Measurements from ENCODE around the gene SMLR1. TPM values are rescaled to one million over a fixed set of nuclear protein-coding genes. Genes with fewer than 3 reads are reported as not detected.

SMLR1 gene
- total RNA-seq, 1 experiment from 2014 or later = not detected

- no peaks in the 10 kb centered on the region for H3K79me2 ChIP-seq (ENCODE audit: low read length)
Observed at GRCh38 chr6:130833569-130833968, 6.4 kb downstream of the SMLR1 start.

GRCh38 chr6:130834482-130835251 is 7.5 kb downstream of the SMLR1 start:
- TF ChIP-seq EZH2phosphoT487 (IDR thresholded peaks at IDR 0.05; ENCODE audit: borderline replicate concordance, low read length) (no peak), EZH2 (IDR thresholded peaks at IDR 0.05; ENCODE audit: low read length, unreplicated experiment) (no peak), CTCF (conservative IDR thresholded peaks at IDR 0.05; ENCODE audit: low read depth, low read length) (no peak)
- H3K4me1 ChIP-seq (ENCODE audit: insufficient read depth, low read length) = no peaks in the 10 kb centered on the region
- POLR2A ChIA-PET (ENCODE audit: unreplicated experiment) = no interaction called here
- H3K36me3 ChIP-seq (ENCODE audit: low read depth, low read length) = no peaks in the 10 kb centered on the region
- H3F3A ChIP-seq (ENCODE audit: low read length, unreplicated experiment) = no peaks in the 10 kb centered on the region
- no peak overlapping the region for H3K9ac ChIP-seq (ENCODE audit: low read length)
- no peaks in the 10 kb centered on the region for H3K9me3 ChIP-seq (ENCODE audit: low read length)
- no peak overlapping the region for H3K4me3 ChIP-seq (ENCODE audit: low read length)
- no peak overlapping the region for H3K27ac ChIP-seq (ENCODE audit: low read length)
- no peak for DNase-seq
- H3K9me2 ChIP-seq (replicated peaks; ENCODE audit: low read length) = no peaks in the 10 kb centered on the region
- no peaks in the 10 kb centered on the region for H3K79me2 ChIP-seq (ENCODE audit: low read length)
- no peaks in the 10 kb centered on the region for H4K20me1 ChIP-seq (ENCODE audit: low read length)
- H2AFZ ChIP-seq (ENCODE audit: low read length) = no peak overlapping the region
- H3K4me2 ChIP-seq (ENCODE audit: low read length) = no peak overlapping the region
- ATAC-seq = no peak
- BruUV-seq (replicated peaks) = no TSS peak
- CTCF ChIA-PET = no interaction called here
- intact Hi-C loops (cut with micrococcal nuclease) = no loop called here
- no peaks in the 10 kb centered on the region for H3K27me3 ChIP-seq (ENCODE audit: low read length)

More at GRCh38 chr6:130833569-130833968, 6.4 kb downstream of the SMLR1 start:
- TF ChIP-seq CTCF (conservative IDR thresholded peaks at IDR 0.05; ENCODE audit: low read depth, low read length) (no peak), EZH2 (IDR thresholded peaks at IDR 0.05; ENCODE audit: low read length, unreplicated experiment) (no peak)
- Histone ChIP-seq H3K9me2 (replicated peaks; ENCODE audit: low read length) (no peaks in the 10 kb centered on the region), H2AFZ (ENCODE audit: low read length) (no peak overlapping the region), H4K20me1 (ENCODE audit: low read length) (no peaks in the 10 kb centered on the region), H3K36me3 (ENCODE audit: low read depth, low read length) (no peaks in the 10 kb centered on the region), H3K27ac (ENCODE audit: low read length) (no peak overlapping the region), H3K9ac (ENCODE audit: low read length) (no peak overlapping the region), H3K4me2 (ENCODE audit: low read length) (no peak overlapping the region), H3K4me3 (ENCODE audit: low read length) (no peak overlapping the region), H3K9me3 (ENCODE audit: low read length) (no peaks in the 10 kb centered on the region), H3K27me3 (ENCODE audit: low read length) (no peaks in the 10 kb centered on the region), H3F3A (ENCODE audit: low read length, unreplicated experiment) (no peaks in the 10 kb centered on the region), H3K4me1 (ENCODE audit: insufficient read depth, low read length) (no peaks in the 10 kb centered on the region)
- no TSS peak for BruUV-seq (replicated peaks)
- DNase-seq = no peak
- ATAC-seq = no peak
- CTCF ChIA-PET = no interaction called here
- intact Hi-C loops (cut with micrococcal nuclease) = no loop called here
- POLR2A ChIA-PET (ENCODE audit: unreplicated experiment) = no interaction called here

- H3K9me2 ChIP-seq (replicated peaks; ENCODE audit: low read length) = no peaks in the 10 kb centered on the region
- H3K27me3 ChIP-seq (ENCODE audit: low read length) = no peaks in the 10 kb centered on the region
- no peaks in the 10 kb centered on the region for H3F3A ChIP-seq (ENCODE audit: low read length, unreplicated experiment)
- ATAC-seq (no peak), DNase-seq (no peak)
- H3K36me3 ChIP-seq (ENCODE audit: low read depth, low read length) = no peaks in the 10 kb centered on the region
- H3K79me2 ChIP-seq (ENCODE audit: low read length) = no peaks in the 10 kb centered on the region
- H4K20me1 ChIP-seq (ENCODE audit: low read length) = no peaks in the 10 kb centered on the region
- no peak overlapping the region for H3K9ac ChIP-seq (ENCODE audit: low read length)
- no peaks in the 10 kb centered on the region for H3K9me3 ChIP-seq (ENCODE audit: low read length)
- H3K27ac ChIP-seq (ENCODE audit: low read length) = no peak overlapping the region
- no TSS peak for BruUV-seq (replicated peaks)
- H3K4me3 ChIP-seq (ENCODE audit: low read length) = no peak overlapping the region
- ChIA-PET CTCF (no interaction called here), POLR2A (ENCODE audit: unreplicated experiment) (no interaction called here)
- intact Hi-C loops (cut with micrococcal nuclease) = no loop called here
- no peak overlapping the region for H3K4me2 ChIP-seq (ENCODE audit: low read length)
- no peak overlapping the region for H2AFZ ChIP-seq (ENCODE audit: low read length)
- TF ChIP-seq EZH2 (IDR thresholded peaks at IDR 0.05; ENCODE audit: low read length, unreplicated experiment) = no peak
- TF ChIP-seq CTCF (conservative IDR thresholded peaks at IDR 0.05; ENCODE audit: low read depth, low read length) = no peak
- H3K4me1 ChIP-seq (ENCODE audit: insufficient read depth, low read length) = no peaks in the 10 kb centered on the region
Observed at GRCh38 chr6:130836055-130836640, 8.9 kb downstream of the SMLR1 start.

All from PC-3 (cell line).